ENCODE results near the gene KCNJ5.
"Not testable (repeated sequence)": the region's sequence is repeated elsewhere in the genome, so short reads cannot be mapped to it uniquely, and the experiment has no call there.

The KCNJ5 gene

GRCh38 chr11:128914216-128915148, 23.3 kb downstream of the KCNJ5 start:
- no peak for DNase-seq

- no peak for DNase-seq
Observed at GRCh38 chr11:128915149-128915521, 24.0 kb downstream of the KCNJ5 start.

- DNase-seq: no peak
Observed at GRCh38 chr11:128916037-128916572, 24.9 kb downstream of the KCNJ5 start.

- DNase-seq: no peak
Observed at GRCh38 chr11:128916681-128917080, 25.5 kb downstream of the KCNJ5 start.

GRCh38 chr11:128917144-128917724, 26.1 kb downstream of the KCNJ5 start:
- DNase-seq: no peak

GRCh38 chr11:128919216-128919615, 28.1 kb downstream of the KCNJ5 start:
- DNase-seq: no peak

GRCh38 chr11:128919635-128920034, 28.5 kb downstream of the KCNJ5 start:
- DNase-seq: not testable (repeated sequence)

GRCh38 chr11:128920666-128921065, 29.5 kb downstream of the KCNJ5 start:
- DNase-seq: no peak

GRCh38 chr11:128921793-128922192, 30.6 kb downstream of the KCNJ5 start:
- DNase-seq: no peak

GRCh38 chr11:128924104-128924503, 32.9 kb downstream of the KCNJ5 start:
- no peak for DNase-seq

GRCh38 chr11:128924510-128925249, 33.5 kb downstream of the KCNJ5 start:
- DNase-seq: no peak

GRCh38 chr11:128925250-128925600, 34.1 kb downstream of the KCNJ5 start:
- DNase-seq: no peak

- no peak for DNase-seq
Observed at GRCh38 chr11:128926000-128926399, 34.8 kb downstream of the KCNJ5 start.

GRCh38 chr11:128926437-128927107, 35.4 kb downstream of the KCNJ5 start:
- no peak for DNase-seq

- no peak for DNase-seq
Observed at GRCh38 chr11:128927108-128927461, 35.9 kb downstream of the KCNJ5 start.

- no peak for DNase-seq
Observed at GRCh38 chr11:128927683-128928336, 36.7 kb downstream of the KCNJ5 start.

GRCh38 chr11:128928400-128928799, 37.2 kb downstream of the KCNJ5 start:
- DNase-seq: no peak

- no peak for DNase-seq
Observed at GRCh38 chr11:128929468-128929867, 38.3 kb downstream of the KCNJ5 start.

- DNase-seq: no peak
Observed at GRCh38 chr11:128929991-128930390, 38.8 kb downstream of the KCNJ5 start.

GRCh38 chr11:128931066-128931465, 39.9 kb downstream of the KCNJ5 start:
- no peak for DNase-seq

- no peak for DNase-seq
Observed at GRCh38 chr11:128931668-128932067, 40.5 kb downstream of the KCNJ5 start.

GRCh38 chr11:128933481-128934178, 42.5 kb downstream of the KCNJ5 start:
- no peak for DNase-seq
